Coronary artery (tissue), 2 donors: ENCODE data around the gene YKT6.

ENCODE experiments used
- DNase-seq: peaks from one replicate; pipeline ENCODE4 v3.0.0-alpha.2; 2017; ENCODE audit warnings: low spot score
- H3K27ac ChIP-seq, 2 donors: fragments of 200-600 bp; sonication (generic); one replicate each; pipeline ENCODE4 v1.5.1; 2016 to 2019
- H3K4me3 ChIP-seq: fragments of 200-600 bp; sonication (generic); 2 replicates; pipeline ENCODE4 v1.5.1; 2016; ENCODE audit warnings: mild to moderate bottlenecking, moderate library complexity
- TF ChIP-seq, protein P1 (sequence below): fragments of 200-600 bp; sonication (generic); IDR thresholded peaks from one replicate; pipeline ENCODE4 v1.5.1; 2019; ENCODE audit warnings: antibody characterized with exemption

Gene YKT6

DNA sequence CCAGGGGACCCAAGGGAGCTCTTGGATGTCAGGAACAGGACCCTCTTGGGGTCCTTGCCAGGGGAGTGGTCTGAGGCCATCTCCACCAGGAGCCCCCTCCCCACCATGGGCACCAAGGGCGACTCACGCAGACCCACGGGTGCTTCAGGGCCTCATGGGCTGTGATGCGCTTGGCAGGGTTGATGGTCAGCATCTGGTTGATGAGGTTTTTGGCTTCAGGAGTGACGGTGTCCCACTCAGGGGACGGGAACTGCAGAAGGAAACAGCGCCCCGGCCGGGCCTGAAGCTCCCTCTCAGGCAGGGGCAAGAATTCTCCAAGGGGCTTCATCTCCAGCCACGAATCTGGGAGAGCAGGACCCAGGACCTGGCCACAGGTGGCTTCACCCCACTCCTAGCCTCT is 41.3 kb downstream of the YKT6 start:
- TF ChIP-seq, protein P1, sequence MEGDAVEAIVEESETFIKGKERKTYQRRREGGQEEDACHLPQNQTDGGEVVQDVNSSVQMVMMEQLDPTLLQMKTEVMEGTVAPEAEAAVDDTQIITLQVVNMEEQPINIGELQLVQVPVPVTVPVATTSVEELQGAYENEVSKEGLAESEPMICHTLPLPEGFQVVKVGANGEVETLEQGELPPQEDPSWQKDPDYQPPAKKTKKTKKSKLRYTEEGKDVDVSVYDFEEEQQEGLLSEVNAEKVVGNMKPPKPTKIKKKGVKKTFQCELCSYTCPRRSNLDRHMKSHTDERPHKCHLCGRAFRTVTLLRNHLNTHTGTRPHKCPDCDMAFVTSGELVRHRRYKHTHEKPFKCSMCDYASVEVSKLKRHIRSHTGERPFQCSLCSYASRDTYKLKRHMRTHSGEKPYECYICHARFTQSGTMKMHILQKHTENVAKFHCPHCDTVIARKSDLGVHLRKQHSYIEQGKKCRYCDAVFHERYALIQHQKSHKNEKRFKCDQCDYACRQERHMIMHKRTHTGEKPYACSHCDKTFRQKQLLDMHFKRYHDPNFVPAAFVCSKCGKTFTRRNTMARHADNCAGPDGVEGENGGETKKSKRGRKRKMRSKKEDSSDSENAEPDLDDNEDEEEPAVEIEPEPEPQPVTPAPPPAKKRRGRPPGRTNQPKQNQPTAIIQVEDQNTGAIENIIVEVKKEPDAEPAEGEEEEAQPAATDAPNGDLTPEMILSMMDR, result no peak
- Histone ChIP-seq H3K4me3 (no peak overlapping the region), H3K27ac (no peak overlapping the region)
- DNase-seq, result no peak

DNA sequence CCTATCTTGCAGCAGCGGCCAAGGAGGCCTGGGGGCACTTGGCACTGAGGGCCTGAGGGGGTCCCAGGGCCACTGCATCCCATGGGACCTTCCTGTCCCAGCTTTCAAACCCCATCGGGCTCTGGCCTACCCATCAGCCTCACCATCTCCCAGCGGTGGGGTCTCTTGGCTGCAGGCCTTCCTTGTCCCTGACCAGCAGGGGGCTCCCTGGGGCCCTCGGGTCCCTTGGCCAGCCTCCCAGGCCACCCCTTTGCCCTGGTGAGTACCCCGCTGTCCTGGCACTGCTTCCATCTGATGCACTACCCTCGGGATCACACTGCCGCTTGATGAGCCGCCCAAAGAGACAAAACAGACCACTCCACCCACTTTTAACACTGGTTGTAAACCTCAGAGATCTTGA is 43.5 kb downstream of the YKT6 start:
- no peak for DNase-seq

DNA sequence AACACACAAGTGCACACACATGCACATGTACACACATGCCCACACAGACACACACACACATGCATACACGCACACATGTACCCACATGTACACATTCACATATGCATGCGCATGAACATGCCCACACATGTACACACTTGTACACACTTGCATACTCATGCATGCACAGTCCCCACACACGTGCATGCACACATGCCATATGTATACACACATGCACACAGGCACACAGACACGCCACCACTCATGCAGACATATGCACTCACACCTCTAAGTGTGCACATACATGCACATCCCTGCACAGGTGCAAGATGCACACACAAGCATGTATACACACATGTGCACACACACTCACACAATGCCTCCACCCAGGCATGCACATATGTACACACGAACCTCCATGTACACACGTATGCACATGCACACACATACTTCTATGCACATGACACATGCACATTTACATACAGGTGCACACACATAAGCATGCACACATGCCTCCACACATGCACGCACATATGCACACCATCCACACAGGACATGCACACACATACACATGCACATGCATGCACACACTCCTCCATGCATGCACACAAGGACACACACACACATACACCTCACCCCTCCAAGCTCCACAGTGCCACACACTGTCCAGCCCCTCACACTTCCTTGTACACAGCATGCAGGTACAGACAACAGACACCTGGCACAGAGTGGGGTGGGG is 45.8 kb downstream of the YKT6 start:
- Histone ChIP-seq H3K4me3 (no peak overlapping the region), H3K27ac (no peak overlapping the region)
- DNase-seq, result no peak
- TF ChIP-seq, protein P1, result no peak

More for the DNA sequence above, 43.5 kb downstream of the YKT6 start:
- Histone ChIP-seq H3K27ac (no peak overlapping the region), H3K4me3 (no peak overlapping the region)
- TF ChIP-seq, protein P1, result no peak

DNA sequence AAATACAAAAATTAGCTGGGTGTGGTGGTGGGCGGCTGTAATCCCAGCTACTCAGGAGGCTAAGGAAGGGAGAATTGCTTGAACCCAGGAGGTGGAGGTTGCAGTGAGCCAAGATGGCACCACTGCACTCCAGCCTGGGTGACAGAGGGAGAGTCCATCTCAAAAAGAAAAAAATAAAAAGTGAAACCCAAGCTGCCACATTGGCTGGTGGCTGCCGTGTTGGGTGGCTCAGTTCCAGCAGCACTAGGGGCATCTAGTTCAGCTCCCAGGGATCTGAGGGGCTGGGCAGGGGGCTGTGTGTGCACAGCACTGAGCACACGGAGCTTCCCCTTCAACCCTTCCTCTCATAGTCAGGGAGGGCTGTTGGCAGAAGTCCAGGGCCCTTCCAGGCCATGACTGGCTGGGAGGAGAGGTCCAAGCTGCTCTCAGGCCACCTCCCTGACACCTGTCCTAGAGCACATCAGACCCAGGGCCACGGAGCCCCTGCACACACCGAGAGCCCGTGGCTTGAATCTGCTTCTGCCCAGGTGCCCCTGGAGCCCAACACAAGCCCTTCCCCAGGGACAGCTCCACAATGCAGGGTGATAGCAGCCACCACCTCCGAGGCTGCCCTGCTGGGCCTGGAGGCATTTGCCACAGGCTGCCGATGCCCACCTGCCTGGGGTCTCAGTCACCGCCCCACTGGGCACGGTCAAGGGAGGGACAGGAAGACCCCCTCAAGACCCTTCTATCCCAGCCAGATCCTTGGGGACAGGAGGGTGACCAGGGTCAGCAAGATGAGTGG is 47.3 kb downstream of the YKT6 start:
- no peak overlapping the region for H3K4me3 ChIP-seq
- H3K27ac ChIP-seq, result no peak overlapping the region
- TF ChIP-seq, protein P1, result no peak
- DNase-seq, result no peak

DNA sequence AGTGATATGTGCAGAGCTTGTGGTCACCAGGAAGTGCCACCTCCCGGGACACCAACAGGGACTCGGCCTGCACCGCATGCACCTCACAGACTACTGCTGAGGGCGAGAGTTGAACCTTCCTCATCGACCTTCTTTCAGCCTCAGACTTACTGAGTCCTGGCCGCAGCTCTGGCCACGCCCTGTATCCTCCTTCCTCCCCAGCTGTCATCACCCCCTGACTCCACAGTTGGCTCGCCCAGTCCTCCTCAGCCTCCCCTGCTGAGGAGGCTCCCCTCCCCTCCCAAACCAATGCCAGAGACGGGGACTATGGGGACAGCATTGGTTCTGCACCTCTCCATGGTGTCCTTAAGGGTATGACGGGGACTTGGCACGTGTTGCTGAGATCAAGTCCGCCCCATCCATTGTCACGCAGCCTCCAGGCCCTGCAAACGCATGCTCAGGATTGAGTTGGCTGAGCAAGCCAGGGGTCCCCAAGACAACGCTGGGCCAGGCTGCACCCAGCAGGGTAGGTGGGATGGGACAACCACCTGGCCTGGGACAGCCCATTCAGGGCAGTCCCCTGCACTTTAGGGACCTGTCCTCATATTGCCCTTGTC is 49.0 kb downstream of the YKT6 start:
- Histone ChIP-seq H3K27ac (no peak overlapping the region), H3K4me3 (no peak overlapping the region)
- TF ChIP-seq, protein P1, result no peak
- no peak for DNase-seq

DNA sequence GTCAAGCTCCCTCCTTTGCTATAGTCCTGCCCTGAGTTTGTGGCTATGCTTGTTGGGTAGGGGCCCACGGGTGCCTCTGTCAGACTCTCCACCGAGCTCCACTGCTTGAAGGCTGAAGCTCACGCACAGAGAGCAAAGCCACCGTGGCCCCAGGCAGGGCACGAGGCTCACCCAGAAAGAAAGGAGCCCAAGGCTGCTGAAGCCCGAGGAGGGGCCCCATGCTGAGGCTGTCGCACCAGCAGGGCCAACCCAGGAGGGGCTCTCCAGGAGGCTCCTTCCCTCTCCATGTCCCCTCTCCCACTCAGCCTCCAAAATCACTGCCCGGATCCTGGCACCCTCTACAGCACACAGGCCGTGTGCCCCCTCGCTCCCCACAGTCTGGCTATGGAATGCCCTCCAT is 50.5 kb downstream of the YKT6 start:
- no peak for DNase-seq
- Histone ChIP-seq H3K4me3 (no peak overlapping the region), H3K27ac (no peak overlapping the region)
- TF ChIP-seq, protein P1, result no peak
